Stomach (tissue), 4 donors: ENCODE measurements around the gene SCG2.

Source experiments
- CTCF ChIP-seq, 7 experiments: fragments of 450-650 bp in 4 of 7; fragments of 200-600 bp in 3 of 7; sonication (generic) in 3 of 7; IDR thresholded peaks; one replicate each; pipeline ENCODE4 v1.5.1; 2016 to 2019; ENCODE audit warnings: antibody characterized with exemption in 7 of 7, control low read depth in 2 of 7, mild to moderate bottlenecking in 1 of 7
- EP300 ChIP-seq: sonication (generic); formaldehyde crosslinking; IDR thresholded peaks from one replicate; pipeline ENCODE4 v1.6.1; 2017; ENCODE audit warnings: antibody characterized with exemption
- POLR2A ChIP-seq, 4 donors: fragments of 450-650 bp; IDR thresholded peaks; one replicate each; pipeline ENCODE4 v1.6.1; 2016; ENCODE audit warnings: antibody characterized with exemption in 4 of 4, control low read depth in 2 of 4, mild to moderate bottlenecking in 1 of 4, moderate library complexity in 1 of 4
- POLR2AphosphoS5 ChIP-seq, 3 donors: sonication (generic); formaldehyde crosslinking; IDR thresholded peaks; one replicate each; pipeline ENCODE4 v1.6.1; 2016; ENCODE audit warnings: antibody characterized with exemption in 3 of 3

GRCh38 chr2:223560749-223561435 is 41.3 kb downstream of the SCG2 start:
- no peak for TF ChIP-seq CTCF (IDR thresholded peaks at IDR 0.05)
- TF ChIP-seq POLR2AphosphoS5 (IDR thresholded peaks at IDR 0.05): no peak
- TF ChIP-seq POLR2A (IDR thresholded peaks at IDR 0.05): no peak
- no peak for TF ChIP-seq EP300
